Fibroblast of skin of right quadriceps (primary cell): Measurements from ENCODE around the gene LRRC8B.

Experiments
- DNase-seq: peaks from one replicate; pipeline ENCODE4 v3.0.0-alpha.2; 2013

The LRRC8B gene

GRCh38 chr1:89637496-89637895 lies 112.9 kb downstream of the LRRC8B start:
- no peak for DNase-seq

GRCh38 chr1:89640440-89640839 lies 115.8 kb downstream of the LRRC8B start:
- DNase-seq = no peak

- no peak for DNase-seq
These were observed 117.2 kb downstream of the LRRC8B start for GRCh38 chr1:89641781-89642180.

GRCh38 chr1:89643577-89643976 lies 118.9 kb downstream of the LRRC8B start:
- no peak for DNase-seq

GRCh38 chr1:89644119-89644814 lies 119.6 kb downstream of the LRRC8B start:
- DNase-seq = no peak

- DNase-seq = no peak
These were observed 121.6 kb downstream of the LRRC8B start for GRCh38 chr1:89646259-89646658.
